HUDEP-2 (cell line): ENCODE measurements around the gene PLCH1.

Experiments
- DNase-seq, 76 experiments: peaks; one replicate each; lab custom pipeline; 2025; ENCODE audit not compliant: unreplicated experiment in 76 of 76; lab: John Stamatoyannopoulos, UW

The PLCH1 gene

GRCh38 chr3:155747286-155747945 lies 2.5 kb upstream of the PLCH1 start:
- no peak for DNase-seq

- no peak for DNase-seq
Measured at GRCh38 chr3:155746703-155747102, 1.8 kb upstream of the PLCH1 start.

- no peak for DNase-seq
Measured at GRCh38 chr3:155745795-155746550, 1.1 kb upstream of the PLCH1 start.

GRCh38 chr3:155744010-155744625 lies 753 bp downstream of the PLCH1 start:
- peak in 6 of 76 experiments; percentile 2 to 12 (median 6) for DNase-seq

GRCh38 chr3:155743606-155744005 lies 1.3 kb downstream of the PLCH1 start:
- DNase-seq, result no peak

- DNase-seq, result no peak
Measured at GRCh38 chr3:155742349-155742965, 2.4 kb downstream of the PLCH1 start.

GRCh38 chr3:155741603-155742002 lies 3.3 kb downstream of the PLCH1 start:
- no peak for DNase-seq

GRCh38 chr3:155741101-155741500 lies 3.8 kb downstream of the PLCH1 start:
- no peak for DNase-seq

GRCh38 chr3:155739154-155739553 lies 5.7 kb downstream of the PLCH1 start:
- DNase-seq, result peak in 1 of 76 experiments; percentile 5

- no peak for DNase-seq
Measured at GRCh38 chr3:155738580-155739076, 6.2 kb downstream of the PLCH1 start.

GRCh38 chr3:155737844-155738460 lies 6.9 kb downstream of the PLCH1 start:
- DNase-seq, result no peak

GRCh38 chr3:155736381-155736780 lies 8.5 kb downstream of the PLCH1 start:
- no peak for DNase-seq

- no peak for DNase-seq
Measured at GRCh38 chr3:155730843-155731242, 14.0 kb downstream of the PLCH1 start.

- DNase-seq, result no peak
Measured at GRCh38 chr3:155727836-155728235, 17.0 kb downstream of the PLCH1 start.

- DNase-seq, result no peak
Measured at GRCh38 chr3:155714295-155714718, 30.6 kb downstream of the PLCH1 start.

- no peak for DNase-seq
Measured at GRCh38 chr3:155712008-155712407, 32.9 kb downstream of the PLCH1 start.

GRCh38 chr3:155704771-155705559 lies 39.9 kb downstream of the PLCH1 start:
- DNase-seq, result no peak

- DNase-seq, result no peak
Measured at GRCh38 chr3:155704061-155704460, 40.8 kb downstream of the PLCH1 start.

GRCh38 chr3:155702745-155703591 lies 41.9 kb downstream of the PLCH1 start:
- no peak for DNase-seq
